Right renal pelvis (tissue), 4 donors: ENCODE data around the gene WDR45B. TPM values are rescaled to one million over a fixed set of nuclear protein-coding genes. Genes with fewer than 3 reads are reported as not detected.

Source experiments
- polyA plus RNA-seq, 4 donors: library from polyadenylated mRNA; unstranded; fragments of 120-200 nt; gene quantifications; one replicate each; pipeline ENCODE4 v1.2.1, GENCODE V29; 2013; ENCODE audit not compliant: insufficient read length in 4 of 4

Gene WDR45B
- polyA plus RNA-seq, 4 donors, result 100 to 112 (median 109) TPM

Other genes with a start within 250 kb of the WDR45B start
- gene HEXD, start 230.1 kb downstream of the WDR45B start, polyA plus RNA-seq, result 10 to 100 TPM; 28.7 to 48.5 (median 37.7) TPM
- 10 to 100 TPM; 21.5 to 30.3 (median 23.9) TPM for gene OGFOD3, start 229.9 kb downstream of the WDR45B start, polyA plus RNA-seq
- 10 to 100 TPM; 40.5 to 53.5 (median 50.5) TPM for gene CYBC1, start 197.7 kb downstream of the WDR45B start, polyA plus RNA-seq
- gene NARF, start 189.7 kb downstream of the WDR45B start, polyA plus RNA-seq, result 10 to 100 TPM; 73.4 to 77.4 (median 74.8) TPM
- gene FOXK2, start 128.7 kb downstream of the WDR45B start, polyA plus RNA-seq, result 10 to 100 TPM; 39.9 to 45.0 (median 41.7) TPM
- gene RAB40B, start 50.3 kb upstream of the WDR45B start, polyA plus RNA-seq, result 10 to 100 TPM; 17.9 to 22.1 (median 19.4) TPM
- gene FN3KRP, start 68.3 kb upstream of the WDR45B start, polyA plus RNA-seq, result 10 to 100 TPM; 41.5 to 51.9 (median 45.1) TPM
- gene FN3K, start 87.2 kb upstream of the WDR45B start, polyA plus RNA-seq, result 10 to 100 TPM; 20.1 to 36.3 (median 24.2) TPM
- 10 to 100 TPM; 63.9 to 73.8 (median 69.0) TPM for gene TBCD, start 103.6 kb upstream of the WDR45B start, polyA plus RNA-seq
- 1 to 10 TPM in 3 of 4 donors, under 1 TPM in 1; 0.97 to 2.6 (median 1.8) TPM for gene ZNF750, start 191.6 kb upstream of the WDR45B start, polyA plus RNA-seq